ENCODE data around the gene RASAL2.

Gene RASAL2

DNA sequence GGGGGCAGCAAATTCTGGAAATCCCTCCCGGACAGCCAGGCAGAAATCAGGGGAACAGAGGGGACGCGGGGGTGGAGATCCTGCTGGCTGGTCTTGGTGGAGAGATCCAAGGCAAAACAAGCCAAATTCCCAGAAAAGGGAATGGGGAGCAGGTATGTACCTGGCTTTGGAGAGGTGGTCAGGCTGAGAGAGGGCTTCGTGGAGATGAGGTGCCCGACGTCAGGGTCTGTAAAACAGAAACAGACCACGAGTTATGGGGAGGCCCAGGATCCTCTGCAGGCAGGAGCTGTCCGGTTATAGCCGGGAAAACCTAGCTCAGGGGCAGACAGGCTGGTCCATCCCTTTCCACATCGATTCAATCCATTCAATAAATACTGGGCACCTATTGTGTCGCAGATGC lies 398.4 kb downstream of the RASAL2 start:
- no peak overlapping the region for H3K9ac ChIP-seq (ENCODE audit: low read length)
- no peaks in the 10 kb centered on the region for H3K4me1 ChIP-seq (ENCODE audit: low read length)
- H3K9me3 ChIP-seq (ENCODE audit: insufficient read depth, low read length): no peaks in the 10 kb centered on the region
- no peaks in the 10 kb centered on the region for H4K20me1 ChIP-seq (ENCODE audit: insufficient read depth, low read length)
- H3K27me3 ChIP-seq (ENCODE audit: low read depth, low read length): no peaks in the 10 kb centered on the region
- TF ChIP-seq EZH2phosphoT487 (IDR thresholded peaks at IDR 0.05; ENCODE audit: low read depth): no peak
- TF ChIP-seq, protein P1, sequence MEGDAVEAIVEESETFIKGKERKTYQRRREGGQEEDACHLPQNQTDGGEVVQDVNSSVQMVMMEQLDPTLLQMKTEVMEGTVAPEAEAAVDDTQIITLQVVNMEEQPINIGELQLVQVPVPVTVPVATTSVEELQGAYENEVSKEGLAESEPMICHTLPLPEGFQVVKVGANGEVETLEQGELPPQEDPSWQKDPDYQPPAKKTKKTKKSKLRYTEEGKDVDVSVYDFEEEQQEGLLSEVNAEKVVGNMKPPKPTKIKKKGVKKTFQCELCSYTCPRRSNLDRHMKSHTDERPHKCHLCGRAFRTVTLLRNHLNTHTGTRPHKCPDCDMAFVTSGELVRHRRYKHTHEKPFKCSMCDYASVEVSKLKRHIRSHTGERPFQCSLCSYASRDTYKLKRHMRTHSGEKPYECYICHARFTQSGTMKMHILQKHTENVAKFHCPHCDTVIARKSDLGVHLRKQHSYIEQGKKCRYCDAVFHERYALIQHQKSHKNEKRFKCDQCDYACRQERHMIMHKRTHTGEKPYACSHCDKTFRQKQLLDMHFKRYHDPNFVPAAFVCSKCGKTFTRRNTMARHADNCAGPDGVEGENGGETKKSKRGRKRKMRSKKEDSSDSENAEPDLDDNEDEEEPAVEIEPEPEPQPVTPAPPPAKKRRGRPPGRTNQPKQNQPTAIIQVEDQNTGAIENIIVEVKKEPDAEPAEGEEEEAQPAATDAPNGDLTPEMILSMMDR (IDR thresholded peaks at IDR 0.05; ENCODE audit: low read depth, low read length): no peak
- H2AFZ ChIP-seq (ENCODE audit: low read depth, low read length): no peak overlapping the region
- H3K79me2 ChIP-seq (ENCODE audit: low read length): no peaks in the 10 kb centered on the region
- H3K36me3 ChIP-seq (replicated peaks; ENCODE audit: low read depth, low read length): no peaks in the 10 kb centered on the region
- H3K4me2 ChIP-seq (ENCODE audit: low read length): no peak overlapping the region
- no peak overlapping the region for H3K4me3 ChIP-seq (ENCODE audit: low read length)
- no peak overlapping the region for H3K27ac ChIP-seq (ENCODE audit: low read length)

- Histone ChIP-seq H3K4me1 (ENCODE audit: low read length) (peaks cover 9% of the 10 kb centered on the region), H3K27ac (ENCODE audit: low read length) (no peak overlapping the region), H3K36me3 (replicated peaks; ENCODE audit: low read depth, low read length) (no peaks in the 10 kb centered on the region), H3K4me3 (ENCODE audit: low read length) (no peak overlapping the region), H3K79me2 (ENCODE audit: low read length) (no peaks in the 10 kb centered on the region), H3K27me3 (ENCODE audit: low read depth, low read length) (no peaks in the 10 kb centered on the region), H3K9me3 (ENCODE audit: insufficient read depth, low read length) (no peaks in the 10 kb centered on the region), H3K9ac (ENCODE audit: low read length) (no peak overlapping the region), H3K4me2 (ENCODE audit: low read length) (no peak overlapping the region), H4K20me1 (ENCODE audit: insufficient read depth, low read length) (no peaks in the 10 kb centered on the region), H2AFZ (ENCODE audit: low read depth, low read length) (no peak overlapping the region)
- TF ChIP-seq, protein P1 (IDR thresholded peaks at IDR 0.05; ENCODE audit: low read depth, low read length): no peak
- TF ChIP-seq EZH2phosphoT487 (IDR thresholded peaks at IDR 0.05; ENCODE audit: low read depth): no peak
Measured at GRCh38 chr1:178493301-178493741, 399.4 kb downstream of the RASAL2 start.

DNA sequence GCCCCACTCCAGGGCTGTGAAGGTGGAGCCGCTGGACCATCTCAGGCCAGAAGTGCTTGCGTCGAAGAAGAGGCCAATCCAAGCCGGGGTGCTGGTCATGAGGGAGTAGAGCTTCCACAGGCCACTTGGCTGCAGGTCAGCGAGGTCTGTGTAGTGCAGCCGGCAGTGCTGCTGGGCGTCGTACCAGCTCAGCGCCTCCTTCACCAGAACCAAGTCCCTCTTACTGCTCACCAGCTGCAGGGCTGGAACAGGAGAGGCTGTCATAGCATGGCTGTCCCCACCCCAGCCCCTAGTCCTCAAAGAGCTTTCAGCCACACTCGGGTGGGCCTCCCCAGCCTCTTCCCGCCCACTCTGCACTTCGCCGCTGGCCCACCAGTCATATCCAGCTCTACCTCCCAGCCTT lies 400.7 kb downstream of the RASAL2 start:
- Histone ChIP-seq H3K27me3 (ENCODE audit: low read depth, low read length) (no peaks in the 10 kb centered on the region), H3K4me3 (ENCODE audit: low read length) (no peak overlapping the region), H3K9me3 (ENCODE audit: insufficient read depth, low read length) (no peaks in the 10 kb centered on the region), H3K4me2 (ENCODE audit: low read length) (no peak overlapping the region), H2AFZ (ENCODE audit: low read depth, low read length) (no peak overlapping the region), H3K36me3 (replicated peaks; ENCODE audit: low read depth, low read length) (no peaks in the 10 kb centered on the region), H4K20me1 (ENCODE audit: insufficient read depth, low read length) (no peaks in the 10 kb centered on the region), H3K79me2 (ENCODE audit: low read length) (no peaks in the 10 kb centered on the region), H3K27ac (ENCODE audit: low read length) (no peak overlapping the region), H3K9ac (ENCODE audit: low read length) (no peak overlapping the region), H3K4me1 (ENCODE audit: low read length) (peaks cover 9% of the 10 kb centered on the region)
- TF ChIP-seq, protein P1 (IDR thresholded peaks at IDR 0.05; ENCODE audit: low read depth, low read length): no peak
- TF ChIP-seq EZH2phosphoT487 (IDR thresholded peaks at IDR 0.05; ENCODE audit: low read depth): no peak

- H3K79me2 ChIP-seq (ENCODE audit: low read length): no peaks in the 10 kb centered on the region
- no peak overlapping the region for H3K4me2 ChIP-seq (ENCODE audit: low read length)
- no peak overlapping the region for H3K9ac ChIP-seq (ENCODE audit: low read length)
- H3K36me3 ChIP-seq (replicated peaks; ENCODE audit: low read depth, low read length): no peaks in the 10 kb centered on the region
- no peaks in the 10 kb centered on the region for H3K27me3 ChIP-seq (ENCODE audit: low read depth, low read length)
- no peak for TF ChIP-seq EZH2phosphoT487 (IDR thresholded peaks at IDR 0.05; ENCODE audit: low read depth)
- TF ChIP-seq, protein P1 (IDR thresholded peaks at IDR 0.05; ENCODE audit: low read depth, low read length): no peak
- H2AFZ ChIP-seq (ENCODE audit: low read depth, low read length): no peak overlapping the region
- H3K4me3 ChIP-seq (ENCODE audit: low read length): no peak overlapping the region
- no peaks in the 10 kb centered on the region for H4K20me1 ChIP-seq (ENCODE audit: insufficient read depth, low read length)
- H3K4me1 ChIP-seq (ENCODE audit: low read length): peaks cover 9% of the 10 kb centered on the region
- H3K9me3 ChIP-seq (ENCODE audit: insufficient read depth, low read length): no peaks in the 10 kb centered on the region
- no peak overlapping the region for H3K27ac ChIP-seq (ENCODE audit: low read length)
Measured at GRCh38 chr1:178495158-178495557, 401.3 kb downstream of the RASAL2 start.
